ENCODE measurements around the gene CLSTN1. TPM values are rescaled to one million over a fixed set of nuclear protein-coding genes. Genes with fewer than 3 reads are reported as not detected.

The CLSTN1 gene
- polyA plus RNA-seq, 6 donors from 2014 or later: 11.1 to 31.9 (median 15.0) TPM

DNA sequence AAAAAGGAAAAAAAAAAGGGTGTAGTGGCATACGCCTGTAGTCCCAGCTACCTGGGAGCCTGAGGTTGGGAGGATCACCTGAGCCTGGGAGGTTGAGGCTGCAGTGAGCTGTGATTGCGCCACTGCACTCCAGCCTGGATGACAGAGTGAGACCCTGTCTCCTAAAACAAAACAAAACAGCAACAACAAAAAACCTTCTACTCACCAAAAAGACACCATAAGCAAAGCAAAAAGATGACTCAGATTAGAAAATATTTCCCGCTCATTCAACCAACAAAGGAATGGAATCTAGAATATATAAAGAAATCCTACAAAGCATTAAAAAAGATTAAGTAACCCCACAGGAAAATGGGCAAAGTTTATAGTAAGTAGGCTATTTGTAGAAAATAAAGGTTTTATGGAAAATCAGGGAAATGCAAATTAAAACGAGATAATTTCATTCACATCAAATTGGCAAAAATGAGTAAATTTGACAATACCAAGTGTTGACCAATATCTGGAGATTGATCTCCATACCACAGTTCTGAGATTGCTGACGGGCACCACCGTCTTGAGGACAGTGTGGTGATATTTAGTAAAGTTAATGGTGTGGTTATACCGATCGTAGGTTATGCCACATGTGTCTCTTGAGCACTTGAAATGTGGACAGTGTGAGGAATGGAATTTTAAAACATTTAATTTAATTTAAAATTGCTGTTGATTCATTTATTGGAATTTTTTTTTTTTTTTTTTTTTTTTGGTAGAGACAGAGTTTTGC lies 118.2 kb downstream of the CLSTN1 start:
- Mint-ChIP-seq H3K27ac (peak overlapping the region; percentile 41 to 86 (median 76)), H3K4me3 (peak overlapping the region in 3 of 8 donors; percentile 22 to 69 (median 57)), H3K9me3 (peaks cover 0 to 6% (median 0%) of the 10 kb centered on the region in 7 donors), H3K27me3 (no peaks in the 10 kb centered on the region), H3K4me1 (peaks cover 45 to 65% (median 55%) of the 10 kb centered on the region in 3 donors), H3K36me3 (peaks cover 14 to 21% of the 10 kb centered on the region in 2 donors)
- DNase-seq (no peak), ATAC-seq (ENCODE audit: low read depth in 2 of 2) (no peak)

DNA sequence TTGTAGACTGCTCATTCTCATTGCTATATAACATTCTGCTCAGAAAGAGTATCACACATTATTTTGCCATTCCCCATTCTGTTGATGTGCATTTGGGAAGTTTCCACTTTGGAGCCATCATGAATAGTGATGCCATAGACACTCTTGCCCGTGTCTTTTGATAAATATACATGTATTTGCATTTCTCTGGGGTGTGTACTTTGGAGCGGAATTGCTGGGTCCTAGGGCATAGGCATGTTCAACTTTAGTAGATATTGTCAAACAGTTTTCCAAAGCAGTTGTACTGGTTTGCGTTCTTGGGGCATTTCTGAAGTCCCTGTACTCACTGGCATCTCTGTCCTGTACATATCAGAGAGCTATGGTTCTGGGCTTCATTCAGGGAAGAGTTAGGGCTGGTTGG lies 120.1 kb downstream of the CLSTN1 start:
- ATAC-seq (ENCODE audit: low read depth in 2 of 2): no peak
- H3K27ac Mint-ChIP-seq: peak overlapping the region; percentile 42 to 94 (median 80)
- peaks cover 0 to 6% (median 0%) of the 10 kb centered on the region in 7 donors for H3K9me3 Mint-ChIP-seq
- peak overlapping the region in 6 of 8 donors; percentile 37 to 74 (median 68) for H3K4me3 Mint-ChIP-seq
- no peak for DNase-seq
- H3K27me3 Mint-ChIP-seq: no peaks in the 10 kb centered on the region
- H3K4me1 Mint-ChIP-seq: peaks cover 45 to 70% (median 68%) of the 10 kb centered on the region in 3 donors
- peaks cover 16 to 18% of the 10 kb centered on the region in 2 donors for H3K36me3 Mint-ChIP-seq

DNA sequence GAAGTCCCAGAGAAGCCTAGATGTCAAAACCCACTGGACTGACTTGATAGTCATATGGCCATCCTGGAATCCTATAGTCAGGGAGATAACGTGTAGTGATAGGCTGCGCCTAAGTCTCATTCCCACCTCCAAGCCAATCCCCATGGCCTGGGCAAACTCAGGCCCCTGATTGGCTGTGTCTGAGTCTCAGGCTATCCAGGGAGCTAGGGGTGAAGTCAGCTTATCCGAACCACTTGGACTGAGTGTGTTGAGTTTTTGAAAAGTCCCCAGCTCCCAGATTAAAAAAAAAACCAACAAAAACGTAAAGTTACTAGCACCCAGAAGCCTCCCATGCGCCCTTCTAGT lies 120.6 kb downstream of the CLSTN1 start:
- Mint-ChIP-seq H3K4me1 (peaks cover 50 to 76% (median 74%) of the 10 kb centered on the region in 3 donors), H3K9me3 (peaks cover 0 to 6% (median 0%) of the 10 kb centered on the region in 7 donors), H3K27ac (peak overlapping the region; percentile 9 to 86 (median 72)), H3K36me3 (peaks cover 16 to 18% of the 10 kb centered on the region in 2 donors), H3K27me3 (no peaks in the 10 kb centered on the region), H3K4me3 (peak overlapping the region in 4 of 8 donors; percentile 21 to 74 (median 52))
- ATAC-seq (ENCODE audit: low read depth in 2 of 2) (no peak), DNase-seq (no peak)

DNA sequence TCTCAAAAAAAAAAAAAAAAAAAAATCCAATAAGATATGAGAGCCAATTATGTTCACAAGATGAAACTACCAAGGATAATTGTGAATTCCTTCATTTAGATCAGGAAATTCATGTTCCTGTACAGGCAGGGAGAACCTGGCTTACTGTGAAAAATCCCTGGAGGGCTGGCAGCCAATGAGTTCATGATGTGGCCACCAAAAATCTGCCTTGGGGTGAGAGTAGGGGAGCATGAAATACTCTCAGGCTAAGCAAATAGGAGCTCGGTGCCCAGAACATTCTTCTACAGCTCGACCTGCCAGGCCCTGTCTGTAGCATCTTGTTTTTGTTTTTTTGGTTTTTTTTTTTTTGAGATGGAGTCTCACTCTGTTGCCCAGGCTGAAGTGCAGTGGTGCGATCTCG lies 122.1 kb downstream of the CLSTN1 start:
- ATAC-seq (ENCODE audit: low read depth in 2 of 2) (no peak), DNase-seq (no peak)
- no peaks in the 10 kb centered on the region for H3K27me3 Mint-ChIP-seq
- H3K4me1 Mint-ChIP-seq: peaks cover 50 to 77% (median 72%) of the 10 kb centered on the region in 3 donors
- H3K9me3 Mint-ChIP-seq: peaks cover 0 to 6% (median 0%) of the 10 kb centered on the region in 7 donors
- peak overlapping the region in 2 of 8 donors; percentile 47 to 65 for H3K4me3 Mint-ChIP-seq
- peaks cover 16 to 18% of the 10 kb centered on the region in 2 donors for H3K36me3 Mint-ChIP-seq
- H3K27ac Mint-ChIP-seq: peak overlapping the region; percentile 36 to 95 (median 80)

DNA sequence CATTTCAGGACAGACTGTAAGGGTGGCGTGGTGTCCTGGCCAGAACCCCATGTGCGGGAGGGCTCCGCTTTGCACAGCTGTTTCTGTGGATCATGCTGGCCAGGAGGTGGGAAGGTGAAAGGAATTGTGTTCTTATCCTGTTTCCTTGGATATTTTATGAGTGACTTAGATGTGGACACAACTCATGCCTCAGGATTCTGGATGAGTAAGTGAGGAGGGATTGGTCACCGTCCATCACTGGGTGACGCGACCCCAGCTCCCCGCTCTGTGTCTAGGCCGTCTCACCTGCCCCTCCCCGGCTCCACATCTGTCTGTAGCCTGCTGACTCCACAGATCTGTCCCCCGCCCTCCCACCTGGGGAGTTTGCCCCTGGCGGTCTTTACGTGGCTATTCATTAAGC lies 123.4 kb downstream of the CLSTN1 start:
- Mint-ChIP-seq H3K27ac (peak overlapping the region in 1 of 6 donors; percentile 16), H3K36me3 (peaks cover 16 to 19% of the 10 kb centered on the region in 2 donors), H3K4me3 (peak overlapping the region in 1 of 8 donors; percentile 44), H3K9me3 (peaks cover 0 to 6% (median 0%) of the 10 kb centered on the region in 7 donors), H3K27me3 (no peaks in the 10 kb centered on the region), H3K4me1 (peaks cover 50 to 77% (median 69%) of the 10 kb centered on the region in 3 donors)
- ATAC-seq (ENCODE audit: low read depth in 2 of 2): no peak
- DNase-seq: no peak

- H3K36me3 Mint-ChIP-seq: peaks cover 22 to 26% of the 10 kb centered on the region in 2 donors
- ATAC-seq (ENCODE audit: low read depth in 2 of 2) (no peak), DNase-seq (no peak)
- peaks cover 45 to 77% (median 66%) of the 10 kb centered on the region in 3 donors for H3K4me1 Mint-ChIP-seq
- H3K27ac Mint-ChIP-seq: peak overlapping the region in 4 of 6 donors; percentile 34 to 67 (median 42)
- peak overlapping the region in 1 of 8 donors; percentile 45 for H3K4me3 Mint-ChIP-seq
- H3K27me3 Mint-ChIP-seq: no peaks in the 10 kb centered on the region
- peaks cover 0 to 6% (median 0%) of the 10 kb centered on the region in 7 donors for H3K9me3 Mint-ChIP-seq
Observed at GRCh38 chr1:9699361-9699760, 124.4 kb downstream of the CLSTN1 start.

DNA sequence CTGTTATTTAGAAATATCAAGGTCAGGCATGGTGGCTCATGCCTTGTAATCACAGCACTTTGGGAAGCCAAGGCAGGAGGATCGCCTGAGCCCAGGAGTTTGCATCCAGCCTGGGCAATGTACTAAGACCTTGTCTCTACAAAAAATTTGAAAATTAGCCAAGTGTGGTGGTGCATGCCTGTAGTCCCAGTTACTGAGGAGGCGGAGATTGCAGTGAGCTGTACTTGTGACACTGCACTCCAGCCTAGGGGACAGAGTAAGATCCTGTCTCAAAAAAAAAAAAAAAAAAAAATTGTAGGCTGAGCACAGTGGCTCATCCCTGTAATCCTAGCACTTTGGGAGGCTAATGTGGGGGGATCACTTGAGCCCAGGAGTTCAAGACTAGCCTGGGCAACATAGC lies 127.0 kb downstream of the CLSTN1 start:
- H3K36me3 Mint-ChIP-seq: peaks cover 11 to 18% of the 10 kb centered on the region in 2 donors
- ATAC-seq (ENCODE audit: low read depth in 2 of 2) (peak in 1 of 2 donors; percentile 28), DNase-seq (no peak)
- peaks cover 35 to 70% (median 57%) of the 10 kb centered on the region in 3 donors for H3K4me1 Mint-ChIP-seq
- peak overlapping the region in 1 of 8 donors; percentile 61 for H3K4me3 Mint-ChIP-seq
- H3K27ac Mint-ChIP-seq: peak overlapping the region in 3 of 6 donors; percentile 38 to 99 (median 41)
- no peaks in the 10 kb centered on the region for H3K9me3 Mint-ChIP-seq
- no peaks in the 10 kb centered on the region for H3K27me3 Mint-ChIP-seq

GRCh38 chr1:9691691-9692090 lies 132.1 kb downstream of the CLSTN1 start:
- peaks cover 37 to 69% (median 64%) of the 10 kb centered on the region in 3 donors for H3K4me1 Mint-ChIP-seq
- DNase-seq (no peak), ATAC-seq (ENCODE audit: low read depth in 2 of 2) (no peak)
- H3K4me3 Mint-ChIP-seq: peak overlapping the region in 6 of 8 donors; percentile 9 to 90 (median 56)
- H3K9me3 Mint-ChIP-seq: no peaks in the 10 kb centered on the region
- H3K27me3 Mint-ChIP-seq: no peaks in the 10 kb centered on the region
- H3K36me3 Mint-ChIP-seq: peaks cover 9 to 13% of the 10 kb centered on the region in 2 donors
- H3K27ac Mint-ChIP-seq: peak overlapping the region in 2 of 6 donors; percentile 83 to 89

DNA sequence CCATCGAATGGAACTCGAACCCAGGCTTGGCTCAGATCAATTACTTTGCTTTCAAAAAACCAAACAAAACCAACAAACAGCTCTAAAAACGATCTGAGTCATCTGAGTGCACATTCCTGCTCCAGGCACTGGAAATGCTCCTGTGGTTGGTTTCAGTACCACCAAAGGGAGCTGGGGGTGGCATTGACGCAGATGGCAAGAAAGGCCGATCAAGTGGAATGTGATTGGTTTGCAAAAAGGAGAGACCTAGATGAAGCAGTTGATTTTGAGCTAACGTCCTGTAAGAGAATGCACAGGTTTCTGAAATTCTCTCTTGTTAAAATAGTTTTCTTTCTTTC lies 132.7 kb downstream of the CLSTN1 start:
- H3K4me1 Mint-ChIP-seq: peaks cover 35 to 70% (median 67%) of the 10 kb centered on the region in 3 donors
- peaks cover 9 to 13% of the 10 kb centered on the region in 2 donors for H3K36me3 Mint-ChIP-seq
- ATAC-seq (ENCODE audit: low read depth in 2 of 2) (no peak), DNase-seq (no peak)
- H3K4me3 Mint-ChIP-seq: peak overlapping the region in 6 of 8 donors; percentile 81 to 94 (median 87)
- H3K27ac Mint-ChIP-seq: peak overlapping the region in 4 of 6 donors; percentile 68 to 89 (median 82)
- no peaks in the 10 kb centered on the region for H3K27me3 Mint-ChIP-seq
- no peaks in the 10 kb centered on the region for H3K9me3 Mint-ChIP-seq

- DNase-seq: no peak
- H3K36me3 Mint-ChIP-seq: peaks cover 9 to 13% of the 10 kb centered on the region in 2 donors
- no peaks in the 10 kb centered on the region for H3K27me3 Mint-ChIP-seq
- peak overlapping the region; percentile 61 to 96 (median 86) for H3K27ac Mint-ChIP-seq
- H3K4me1 Mint-ChIP-seq: peaks cover 39 to 75% (median 72%) of the 10 kb centered on the region in 3 donors
- H3K9me3 Mint-ChIP-seq: no peaks in the 10 kb centered on the region
- ATAC-seq (ENCODE audit: low read depth in 2 of 2): no peak
- peak overlapping the region; percentile 81 to 94 (median 85) for H3K4me3 Mint-ChIP-seq
Observed at GRCh38 chr1:9690440-9691107, 133.2 kb downstream of the CLSTN1 start.

- Mint-ChIP-seq H3K9me3 (no peaks in the 10 kb centered on the region), H3K4me3 (peak overlapping the region; percentile 81 to 94 (median 85)), H3K27ac (peak overlapping the region; percentile 45 to 96 (median 91)), H3K36me3 (peaks cover 4 to 10% of the 10 kb centered on the region in 2 donors), H3K27me3 (no peaks in the 10 kb centered on the region), H3K4me1 (peaks cover 36 to 75% (median 74%) of the 10 kb centered on the region in 3 donors)
- no peak for DNase-seq
- no peak for ATAC-seq (ENCODE audit: low read depth in 2 of 2)
Observed at GRCh38 chr1:9689971-9690381, 133.8 kb downstream of the CLSTN1 start.

GRCh38 chr1:9689011-9689706 lies 134.6 kb downstream of the CLSTN1 start:
- ATAC-seq (ENCODE audit: low read depth in 2 of 2) (peak; percentile 86 to 87), DNase-seq (peak; percentile 75)
- Mint-ChIP-seq H3K36me3 (peaks cover 0 to 7% of the 10 kb centered on the region in 2 donors), H3K4me1 (peaks cover 39 to 78% (median 72%) of the 10 kb centered on the region in 3 donors), H3K9me3 (no peaks in the 10 kb centered on the region), H3K27ac (peak overlapping the region in 2 of 6 donors; percentile 89 to 90), H3K4me3 (peak overlapping the region; percentile 78 to 88 (median 82)), H3K27me3 (no peaks in the 10 kb centered on the region)

DNA sequence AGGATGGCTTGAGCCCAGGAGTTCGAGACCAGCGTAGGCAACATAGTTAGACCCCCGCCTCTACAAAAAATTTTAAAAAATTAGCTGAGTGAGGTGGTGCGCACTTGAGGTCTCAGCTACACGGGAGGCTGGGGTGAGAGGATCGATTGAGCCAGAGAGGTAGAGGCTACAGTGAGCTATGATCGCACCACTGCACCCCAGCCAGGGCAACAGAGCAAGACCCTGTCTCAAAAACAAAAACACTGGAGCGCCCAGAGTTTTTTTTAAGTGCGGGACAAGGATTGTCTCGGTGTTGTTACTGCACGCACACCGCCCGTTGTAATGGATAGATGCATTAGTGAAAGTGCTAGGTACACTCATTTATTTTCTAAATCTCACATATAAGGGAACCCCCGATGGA lies 135.2 kb downstream of the CLSTN1 start:
- Mint-ChIP-seq H3K27me3 (no peaks in the 10 kb centered on the region), H3K27ac (peak overlapping the region in 4 of 6 donors; percentile 30 to 90 (median 68)), H3K4me3 (peak overlapping the region; percentile 78 to 88 (median 82)), H3K36me3 (peaks cover 0 to 7% of the 10 kb centered on the region in 2 donors), H3K4me1 (peaks cover 42 to 80% (median 72%) of the 10 kb centered on the region in 3 donors), H3K9me3 (no peaks in the 10 kb centered on the region)
- DNase-seq (no peak), ATAC-seq (ENCODE audit: low read depth in 2 of 2) (no peak)

All from naive B cell (primary cell).